K562 (cell line): ENCODE data around the gene LONRF3.

ENCODE experiments used
- EHMT2 ChIP-seq: fragments of 450-650 bp; IDR thresholded peaks from 2 replicates; pipeline ENCODE4 v1.6.1; 2018; ENCODE audit warnings: antibody characterized with exemption
- FIP1L1 ChIP-seq: fragments of 200-400 bp; formaldehyde crosslinking; IDR thresholded peaks from 2 replicates; pipeline ENCODE4 v1.6.1; 2018; ENCODE audit warnings: mild to moderate bottlenecking, low read depth, low read length; ENCODE audit not compliant: poor library complexity, severe bottlenecking
- MYBL2 ChIP-seq, 2 experiments: fragments of 450-650 bp in 1 of 2; sonication (generic) in 1 of 2; formaldehyde crosslinking in 1 of 2; IDR thresholded peaks; 2 replicates each; pipeline versions ENCODE4 v1.6.1 to v1.8.1; 2017 to 2022; ENCODE audit warnings: borderline replicate concordance in 1 of 2, inconsistent platforms in 1 of 2, low read depth in 1 of 2, mild to moderate bottlenecking in 1 of 2, missing genetic modification reagents in 1 of 2, moderate library complexity in 1 of 2
- SP2 ChIP-seq: IDR thresholded peaks from 2 replicates; pipeline ENCODE4 v1.6.1; 2011; ENCODE audit warnings: mild to moderate bottlenecking, low read depth, low read length, moderate library complexity; ENCODE audit not compliant: poor library complexity, severe bottlenecking; ENCODE audit errors: extremely low read depth
- ZBTB1 ChIP-seq: sonication (generic); formaldehyde crosslinking; IDR thresholded peaks from 2 replicates; pipeline ENCODE4 v1.8.1; 2023; ENCODE audit warnings: missing genetic modification reagents, low read depth, mild to moderate bottlenecking, borderline replicate concordance
- TF ChIP-seq, protein P1 (sequence below): sonication (generic); formaldehyde crosslinking; IDR thresholded peaks from 2 replicates; pipeline ENCODE4 v1.8.0; 2023; ENCODE audit warnings: mild to moderate bottlenecking, missing genetic modification reagents
- TF ChIP-seq, protein P2 (sequence below), 3 experiments: IDR thresholded peaks in 2 of 3; conservative IDR thresholded peaks in 1 of 3; 2 replicates each; pipeline ENCODE4 v1.5.1; 2011 to 2012; ENCODE audit warnings: low read length in 3 of 3, mild to moderate bottlenecking in 3 of 3, control low read depth in 2 of 3, improper control_type of control experiment in 1 of 3, inconsistent platforms in 1 of 3, low read depth in 1 of 3, mixed read lengths in 1 of 3, moderate library complexity in 1 of 3; ENCODE audit not compliant: insufficient read depth in 2 of 3

DNA sequence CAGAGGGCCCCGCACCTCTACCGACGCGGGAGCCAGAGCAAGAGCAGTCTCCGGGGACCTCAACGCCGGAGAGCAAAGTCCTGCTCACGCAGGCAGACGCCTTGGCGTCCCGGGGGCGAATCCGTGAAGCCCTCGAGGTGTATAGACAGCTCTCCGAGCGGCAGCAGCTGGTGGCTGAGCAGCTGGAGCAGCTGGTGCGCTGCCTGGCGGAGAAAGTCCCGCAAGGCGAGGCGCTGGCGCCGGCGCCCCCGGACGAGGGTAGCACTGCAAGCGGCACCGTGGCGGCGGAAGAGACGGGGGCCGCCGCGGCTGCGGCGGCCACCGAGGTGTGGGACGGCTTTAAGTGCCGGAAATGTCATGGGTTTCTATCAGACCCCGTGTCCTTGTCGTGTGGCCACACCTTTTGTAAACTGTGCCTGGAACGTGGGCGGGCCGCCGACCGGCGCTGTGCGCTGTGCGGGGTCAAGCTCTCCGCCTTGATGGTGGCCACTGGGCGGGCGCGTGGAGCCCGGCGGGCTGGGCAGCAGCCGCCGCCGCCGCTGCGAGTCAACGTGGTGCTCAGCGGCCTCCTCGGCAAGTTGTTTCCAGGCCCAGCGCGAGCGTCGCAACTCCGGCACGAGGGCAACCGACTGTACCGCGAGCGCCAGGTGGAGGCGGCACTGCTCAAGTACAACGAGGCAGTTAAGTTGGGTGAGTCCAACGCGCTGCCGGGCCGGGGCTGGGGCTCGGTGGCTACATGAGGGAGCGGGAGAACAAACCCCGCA is 672 bp downstream of the LONRF3 start:
- TF ChIP-seq SP2 = no peak
- no peak for TF ChIP-seq MYBL2 (IDR thresholded peaks at IDR 0.05; ENCODE audit: low read depth)
- no peak for TF ChIP-seq MYBL2 (CRISPR knock-in tag; IDR thresholded peaks at IDR 0.05; ENCODE audit: borderline replicate concordance)
- no peak for TF ChIP-seq EHMT2
- no peak for TF ChIP-seq FIP1L1
- TF ChIP-seq, protein P1, sequence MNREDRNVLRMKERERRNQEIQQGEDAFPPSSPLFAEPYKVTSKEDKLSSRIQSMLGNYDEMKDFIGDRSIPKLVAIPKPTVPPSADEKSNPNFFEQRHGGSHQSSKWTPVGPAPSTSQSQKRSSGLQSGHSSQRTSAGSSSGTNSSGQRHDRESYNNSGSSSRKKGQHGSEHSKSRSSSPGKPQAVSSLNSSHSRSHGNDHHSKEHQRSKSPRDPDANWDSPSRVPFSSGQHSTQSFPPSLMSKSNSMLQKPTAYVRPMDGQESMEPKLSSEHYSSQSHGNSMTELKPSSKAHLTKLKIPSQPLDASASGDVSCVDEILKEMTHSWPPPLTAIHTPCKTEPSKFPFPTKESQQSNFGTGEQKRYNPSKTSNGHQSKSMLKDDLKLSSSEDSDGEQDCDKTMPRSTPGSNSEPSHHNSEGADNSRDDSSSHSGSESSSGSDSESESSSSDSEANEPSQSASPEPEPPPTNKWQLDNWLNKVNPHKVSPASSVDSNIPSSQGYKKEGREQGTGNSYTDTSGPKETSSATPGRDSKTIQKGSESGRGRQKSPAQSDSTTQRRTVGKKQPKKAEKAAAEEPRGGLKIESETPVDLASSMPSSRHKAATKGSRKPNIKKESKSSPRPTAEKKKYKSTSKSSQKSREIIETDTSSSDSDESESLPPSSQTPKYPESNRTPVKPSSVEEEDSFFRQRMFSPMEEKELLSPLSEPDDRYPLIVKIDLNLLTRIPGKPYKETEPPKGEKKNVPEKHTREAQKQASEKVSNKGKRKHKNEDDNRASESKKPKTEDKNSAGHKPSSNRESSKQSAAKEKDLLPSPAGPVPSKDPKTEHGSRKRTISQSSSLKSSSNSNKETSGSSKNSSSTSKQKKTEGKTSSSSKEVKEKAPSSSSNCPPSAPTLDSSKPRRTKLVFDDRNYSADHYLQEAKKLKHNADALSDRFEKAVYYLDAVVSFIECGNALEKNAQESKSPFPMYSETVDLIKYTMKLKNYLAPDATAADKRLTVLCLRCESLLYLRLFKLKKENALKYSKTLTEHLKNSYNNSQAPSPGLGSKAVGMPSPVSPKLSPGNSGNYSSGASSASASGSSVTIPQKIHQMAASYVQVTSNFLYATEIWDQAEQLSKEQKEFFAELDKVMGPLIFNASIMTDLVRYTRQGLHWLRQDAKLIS = no peak
- TF ChIP-seq, protein P2, sequence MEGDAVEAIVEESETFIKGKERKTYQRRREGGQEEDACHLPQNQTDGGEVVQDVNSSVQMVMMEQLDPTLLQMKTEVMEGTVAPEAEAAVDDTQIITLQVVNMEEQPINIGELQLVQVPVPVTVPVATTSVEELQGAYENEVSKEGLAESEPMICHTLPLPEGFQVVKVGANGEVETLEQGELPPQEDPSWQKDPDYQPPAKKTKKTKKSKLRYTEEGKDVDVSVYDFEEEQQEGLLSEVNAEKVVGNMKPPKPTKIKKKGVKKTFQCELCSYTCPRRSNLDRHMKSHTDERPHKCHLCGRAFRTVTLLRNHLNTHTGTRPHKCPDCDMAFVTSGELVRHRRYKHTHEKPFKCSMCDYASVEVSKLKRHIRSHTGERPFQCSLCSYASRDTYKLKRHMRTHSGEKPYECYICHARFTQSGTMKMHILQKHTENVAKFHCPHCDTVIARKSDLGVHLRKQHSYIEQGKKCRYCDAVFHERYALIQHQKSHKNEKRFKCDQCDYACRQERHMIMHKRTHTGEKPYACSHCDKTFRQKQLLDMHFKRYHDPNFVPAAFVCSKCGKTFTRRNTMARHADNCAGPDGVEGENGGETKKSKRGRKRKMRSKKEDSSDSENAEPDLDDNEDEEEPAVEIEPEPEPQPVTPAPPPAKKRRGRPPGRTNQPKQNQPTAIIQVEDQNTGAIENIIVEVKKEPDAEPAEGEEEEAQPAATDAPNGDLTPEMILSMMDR (IDR thresholded peaks at IDR 0.05 in 2 of 3, conservative IDR thresholded peaks at IDR 0.05 in 1 of 3; ENCODE audit: insufficient read depth in 2 of 3, low read depth in 1 of 3, low read length in 3 of 3) = peak in 1 of 3 experiments; percentile 11; a peak in 1 of 6 replicates
- no peak for TF ChIP-seq ZBTB1 (CRISPR knock-in tag)
